Neural progenitor cell (in vitro differentiated cells): ENCODE results near the gene OSCP1.

ENCODE experiments used
- EZH2 ChIP-seq: fragments of 200-600 bp; sonication (generic); IDR thresholded peaks from 2 replicates; pipeline ENCODE4 v1.6.1; 2017; ENCODE audit warnings: antibody characterized with exemption, mild to moderate bottlenecking, moderate library complexity
- TF ChIP-seq, protein P1 (sequence below): fragments of 200-600 bp; sonication (generic); IDR thresholded peaks from 2 replicates; pipeline ENCODE4 v1.5.1; 2017; ENCODE audit warnings: antibody characterized with exemption, mild to moderate bottlenecking

GRCh38 chr1:36447450-36447849, 2.8 kb downstream of the OSCP1 start:
- TF ChIP-seq, protein P1, sequence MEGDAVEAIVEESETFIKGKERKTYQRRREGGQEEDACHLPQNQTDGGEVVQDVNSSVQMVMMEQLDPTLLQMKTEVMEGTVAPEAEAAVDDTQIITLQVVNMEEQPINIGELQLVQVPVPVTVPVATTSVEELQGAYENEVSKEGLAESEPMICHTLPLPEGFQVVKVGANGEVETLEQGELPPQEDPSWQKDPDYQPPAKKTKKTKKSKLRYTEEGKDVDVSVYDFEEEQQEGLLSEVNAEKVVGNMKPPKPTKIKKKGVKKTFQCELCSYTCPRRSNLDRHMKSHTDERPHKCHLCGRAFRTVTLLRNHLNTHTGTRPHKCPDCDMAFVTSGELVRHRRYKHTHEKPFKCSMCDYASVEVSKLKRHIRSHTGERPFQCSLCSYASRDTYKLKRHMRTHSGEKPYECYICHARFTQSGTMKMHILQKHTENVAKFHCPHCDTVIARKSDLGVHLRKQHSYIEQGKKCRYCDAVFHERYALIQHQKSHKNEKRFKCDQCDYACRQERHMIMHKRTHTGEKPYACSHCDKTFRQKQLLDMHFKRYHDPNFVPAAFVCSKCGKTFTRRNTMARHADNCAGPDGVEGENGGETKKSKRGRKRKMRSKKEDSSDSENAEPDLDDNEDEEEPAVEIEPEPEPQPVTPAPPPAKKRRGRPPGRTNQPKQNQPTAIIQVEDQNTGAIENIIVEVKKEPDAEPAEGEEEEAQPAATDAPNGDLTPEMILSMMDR, result no peak
- no peak for TF ChIP-seq EZH2
